GM18526 (cell line): ENCODE data around the gene DARS1.

Experiments used
- POLR2A ChIP-seq: IDR thresholded peaks from 3 replicates; pipeline ENCODE4 v1.6.1; 2011; ENCODE audit not compliant: insufficient read length; ENCODE audit errors: extremely low read depth

The DARS1 gene

DNA sequence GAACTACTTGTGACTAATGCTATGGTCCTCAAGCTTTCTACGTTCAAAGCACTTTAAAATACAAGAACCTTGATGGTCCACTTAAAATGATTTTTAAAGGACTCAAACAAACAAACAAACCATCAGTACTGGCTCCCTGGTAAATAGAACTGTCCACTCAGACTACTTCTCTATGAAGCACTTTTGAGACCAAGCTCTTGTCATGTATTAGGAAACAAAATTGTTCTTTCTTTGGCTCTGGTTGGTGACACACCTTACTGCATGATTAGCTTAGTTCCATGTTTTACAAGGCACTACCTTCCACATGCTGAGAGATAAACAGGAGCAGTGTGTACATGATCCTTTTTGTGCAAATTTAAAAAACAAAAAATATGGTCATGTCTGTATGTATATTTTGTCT is 19.7 kb downstream of the DARS1 start:
- no peak for TF ChIP-seq POLR2A

DNA sequence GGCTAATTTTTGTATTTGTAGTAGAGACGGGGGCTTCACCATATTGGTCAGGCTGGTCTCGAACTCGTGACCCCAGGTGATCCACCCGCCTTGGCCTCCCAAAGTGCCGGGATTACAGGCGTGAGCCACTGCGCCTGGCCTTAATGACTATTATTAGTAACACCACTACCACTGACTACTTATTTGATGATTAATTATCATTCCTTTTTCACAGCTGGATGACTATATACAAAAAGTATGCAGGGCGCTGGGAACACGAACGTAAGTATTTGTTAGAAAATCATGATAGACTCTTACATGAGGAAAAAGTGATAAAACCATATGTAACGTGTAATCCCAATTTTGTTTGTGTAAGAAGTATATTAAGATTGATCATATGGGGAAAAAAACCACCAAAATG is 21.6 kb downstream of the DARS1 start:
- no peak for TF ChIP-seq POLR2A

DNA sequence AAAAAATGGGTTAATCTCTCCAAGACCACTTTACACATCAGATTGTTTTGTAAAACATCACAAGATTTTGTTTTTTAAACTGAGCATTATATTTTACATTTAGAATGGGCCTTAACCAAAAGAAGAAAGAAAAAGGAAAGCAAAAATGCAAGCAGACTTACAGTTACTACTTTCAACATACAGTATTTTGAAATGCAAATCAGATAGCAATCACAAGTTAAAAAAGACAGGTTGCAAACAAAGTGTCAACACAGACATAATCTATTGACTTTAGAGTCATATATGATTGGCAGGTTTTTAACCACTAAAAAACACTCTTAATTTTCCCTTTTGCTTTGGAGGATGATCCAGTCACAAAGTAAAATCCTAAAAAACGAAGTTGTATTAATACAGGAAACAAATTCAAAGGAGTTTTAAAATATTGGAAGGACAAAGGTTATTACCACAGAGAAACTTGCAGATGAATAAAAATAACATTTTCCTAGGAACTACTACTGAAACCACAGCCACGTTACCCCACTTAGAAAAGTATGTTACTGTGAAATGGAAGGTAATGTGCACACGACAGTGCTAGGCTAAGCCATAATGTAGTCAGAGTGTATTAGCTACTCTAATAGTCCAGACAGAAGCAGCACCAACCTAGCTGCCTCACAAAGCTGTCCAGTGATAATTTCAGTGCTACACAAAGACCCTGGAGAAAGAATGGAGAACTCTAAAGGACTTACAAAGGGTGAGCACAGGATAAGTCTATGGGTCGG is 22.9 kb downstream of the DARS1 start:
- no peak for TF ChIP-seq POLR2A

DNA sequence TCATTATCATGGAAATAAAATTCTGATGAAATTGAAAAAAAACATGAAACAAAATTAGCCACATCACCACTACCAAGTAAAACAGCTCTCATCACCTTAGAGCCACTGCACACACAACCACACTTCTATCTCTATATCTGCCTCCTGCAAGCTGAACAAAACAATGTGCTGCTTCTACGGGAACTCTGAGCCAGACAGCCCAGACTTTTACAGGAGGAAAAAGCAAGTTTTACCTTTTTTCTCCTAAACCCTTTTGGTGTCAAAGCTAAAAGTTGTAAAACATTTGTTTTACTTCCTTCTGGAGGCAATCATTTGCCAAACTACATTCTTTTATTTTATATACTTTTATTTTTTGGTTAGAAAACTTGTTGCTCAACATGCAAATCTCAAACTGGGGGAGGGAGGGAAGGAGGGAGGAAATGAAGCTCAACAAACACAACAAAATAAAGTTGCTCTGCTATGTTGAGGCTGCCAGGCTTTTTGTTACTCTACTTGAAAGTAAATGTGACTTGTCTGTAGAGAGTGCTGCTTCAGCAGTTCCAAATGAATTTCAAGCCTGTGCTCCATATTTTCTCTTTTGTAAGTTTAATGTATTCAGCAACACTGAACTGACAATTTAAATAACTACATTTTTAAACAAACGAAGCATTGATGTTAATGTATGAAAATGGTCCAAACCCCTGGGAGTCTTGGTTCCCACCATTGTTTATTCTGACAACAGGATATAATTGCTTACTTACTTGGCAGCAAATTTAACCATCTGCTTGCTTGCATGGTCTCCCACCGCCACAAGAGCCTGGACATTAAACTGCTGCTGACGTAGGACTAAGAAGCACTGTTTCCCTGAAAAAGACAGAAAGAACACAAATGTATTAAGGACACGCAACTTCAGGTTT is 24.5 kb downstream of the DARS1 start:
- no peak for TF ChIP-seq POLR2A

DNA sequence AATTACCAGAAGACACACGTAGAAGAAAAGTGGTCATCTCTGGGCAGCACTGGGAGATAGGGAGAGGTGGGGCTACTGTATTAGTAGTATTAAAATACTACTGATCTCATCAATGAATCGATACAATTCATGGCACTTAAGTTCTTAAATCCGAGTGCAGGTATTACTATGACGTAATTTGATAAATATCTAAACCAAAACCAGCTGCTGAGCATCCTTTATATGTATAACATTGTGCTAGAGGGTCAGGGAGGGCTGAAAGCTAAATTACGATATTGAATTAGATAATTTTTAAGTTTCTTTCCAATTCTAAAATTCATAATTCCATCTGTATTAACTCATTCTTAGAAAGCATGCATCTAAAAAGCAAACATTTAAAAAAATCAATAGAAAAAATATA is 25.3 kb downstream of the DARS1 start:
- no peak for TF ChIP-seq POLR2A

DNA sequence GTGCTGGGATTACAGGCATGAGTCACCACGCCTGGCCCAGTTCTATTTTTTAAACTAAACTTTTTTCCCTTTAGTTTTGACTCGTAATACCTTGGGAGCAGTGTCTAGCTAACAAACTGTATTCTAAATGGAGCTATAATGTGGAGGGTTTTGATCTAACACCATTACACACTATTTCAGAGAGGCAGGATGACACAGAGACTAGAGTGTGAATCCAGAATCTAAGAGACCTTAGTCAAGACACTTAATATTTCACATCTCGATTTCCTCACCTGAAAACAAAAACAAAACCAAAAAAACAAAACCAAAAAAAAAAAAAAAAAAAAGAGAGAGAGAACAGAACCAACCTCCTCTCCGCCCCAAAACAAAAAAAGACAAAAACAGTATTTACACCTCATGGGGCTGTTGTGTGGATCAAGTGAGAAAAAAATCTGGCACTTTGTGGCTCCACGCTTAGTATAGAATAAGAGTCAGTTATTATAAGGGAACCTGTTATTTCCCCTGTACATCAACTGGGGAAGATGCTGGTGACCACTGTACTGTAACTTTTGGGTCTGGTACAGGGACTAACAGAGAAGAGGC is 31.3 kb downstream of the DARS1 start:
- TF ChIP-seq POLR2A = no peak

DNA sequence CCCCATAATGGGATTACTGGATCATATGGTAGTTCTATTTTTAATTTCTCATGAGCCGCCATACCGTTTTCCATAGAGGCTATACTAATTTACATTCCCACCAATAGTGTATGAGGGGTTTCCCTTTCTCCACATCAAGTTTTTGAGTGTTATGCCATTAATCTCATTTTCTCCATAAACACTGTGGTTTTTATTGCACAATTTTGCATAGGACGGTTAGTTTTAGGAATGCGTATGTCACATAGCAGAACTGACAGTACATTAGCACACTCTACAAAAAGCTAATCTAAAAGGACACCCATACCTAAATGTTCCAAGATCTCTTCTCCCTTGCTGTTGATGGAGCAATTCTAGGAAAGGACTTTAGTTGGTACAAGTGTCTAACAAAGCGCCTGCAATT is 32.5 kb downstream of the DARS1 start:
- TF ChIP-seq POLR2A = no peak

DNA sequence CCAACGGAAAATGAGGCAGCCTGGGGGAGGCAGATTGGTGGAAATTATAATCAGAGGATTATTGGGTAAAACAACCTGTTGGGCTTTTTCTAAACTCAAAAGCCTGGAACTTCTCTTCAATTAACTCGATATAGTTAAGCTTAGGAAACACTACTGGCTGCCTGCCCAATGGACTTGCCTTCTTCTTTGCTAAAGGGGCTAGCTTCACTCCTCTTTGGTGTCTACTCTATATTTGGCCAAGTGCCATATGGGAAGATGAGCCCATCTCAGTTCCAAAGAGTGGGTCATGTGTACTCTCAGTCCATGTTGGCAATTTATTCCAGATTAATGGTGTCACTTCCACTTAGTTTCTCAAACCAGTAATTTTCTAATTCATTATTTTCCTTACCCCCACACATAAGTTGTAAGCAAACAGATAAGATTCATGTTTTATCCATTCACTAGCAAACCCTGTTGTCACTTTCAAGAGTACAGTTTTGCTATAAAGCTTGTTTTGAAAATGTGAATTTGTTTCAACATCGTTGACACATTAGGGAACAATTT is 34.3 kb downstream of the DARS1 start:
- TF ChIP-seq POLR2A = no peak

DNA sequence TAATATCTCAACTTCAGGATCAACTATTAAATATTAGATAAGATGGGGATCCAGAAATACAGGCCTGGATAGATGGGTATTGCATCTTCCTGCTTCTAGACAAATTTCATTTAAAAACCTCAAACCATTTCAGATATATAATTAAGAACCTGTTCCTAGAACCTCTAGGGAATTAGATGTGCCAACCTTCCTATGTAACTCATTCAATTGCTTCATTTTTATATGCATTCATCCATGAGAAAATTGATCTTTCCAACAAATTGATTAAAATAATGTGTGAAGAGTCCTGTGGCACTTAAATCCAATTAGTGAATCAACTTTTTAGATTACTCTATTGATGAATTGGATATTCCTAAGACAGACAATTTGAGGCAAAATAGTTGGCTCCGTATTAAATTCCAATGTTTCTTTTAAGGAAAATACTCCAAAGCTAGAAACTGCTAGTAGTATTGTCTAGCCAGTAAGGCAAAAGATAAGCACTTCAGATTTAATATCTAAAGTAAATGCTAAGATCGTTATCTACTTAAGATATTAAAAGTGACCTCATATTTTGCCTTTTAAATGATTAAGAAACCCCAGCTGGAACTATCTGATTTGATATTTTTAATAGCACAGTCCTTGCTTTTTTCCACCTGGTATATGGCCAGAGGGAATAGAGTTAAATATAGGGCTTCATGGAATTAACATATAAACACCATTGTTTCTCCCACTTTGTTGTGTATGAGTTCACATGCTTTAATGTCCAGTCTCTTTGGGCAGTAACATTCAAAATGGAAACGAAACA is 35.8 kb downstream of the DARS1 start:
- no peak for TF ChIP-seq POLR2A

DNA sequence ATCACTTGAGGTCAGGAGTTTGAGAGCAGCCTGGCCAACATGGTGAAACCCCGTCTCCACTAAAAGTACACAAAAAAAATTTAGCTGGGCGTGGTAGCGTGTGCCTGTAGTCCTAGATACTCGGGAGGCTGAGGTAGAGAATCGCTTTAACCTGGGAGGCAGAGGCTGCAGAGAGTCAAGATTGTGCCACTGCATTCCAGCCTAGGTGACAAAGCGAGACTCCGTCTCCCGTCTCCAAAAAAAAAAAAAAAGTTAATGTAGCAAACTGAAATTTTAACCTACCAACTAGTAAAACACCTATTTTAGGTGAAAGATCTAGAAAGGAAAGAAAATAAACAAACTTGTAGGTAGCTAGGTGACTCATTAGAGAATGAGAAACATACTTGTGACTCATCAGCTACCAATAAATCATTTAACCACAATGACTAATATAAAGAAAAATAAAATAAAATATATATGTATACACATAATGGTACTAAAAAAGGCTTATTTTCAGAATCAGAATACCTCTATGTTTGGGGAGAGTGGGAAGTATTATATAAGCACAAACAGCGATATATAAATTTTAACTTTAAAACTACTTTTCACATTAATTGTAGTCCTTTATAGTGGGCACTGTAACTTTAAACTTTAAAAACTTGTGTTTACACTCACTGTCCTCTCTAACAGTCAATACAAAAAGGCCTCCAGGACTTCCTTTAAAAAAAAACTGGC is 36.6 kb downstream of the DARS1 start:
- TF ChIP-seq POLR2A = no peak

DNA sequence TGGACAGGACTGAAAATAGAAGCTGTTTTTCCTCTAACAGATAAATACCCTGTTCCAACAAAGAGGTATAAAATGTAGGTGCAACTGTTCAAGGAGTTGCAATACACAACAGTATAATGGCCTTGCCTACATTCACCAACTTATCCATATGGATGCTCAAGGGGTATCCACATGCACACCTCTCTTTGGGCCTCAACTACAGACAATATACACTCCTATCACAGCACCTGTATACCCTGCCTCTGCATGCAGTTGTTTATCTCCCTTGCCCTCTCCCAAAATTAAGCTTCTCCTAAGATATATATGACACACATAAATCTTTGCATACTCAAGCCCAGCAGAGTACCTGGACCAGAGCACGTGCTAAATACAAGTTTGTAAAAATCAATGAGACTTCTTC is 37.3 kb downstream of the DARS1 start:
- no peak for TF ChIP-seq POLR2A

DNA sequence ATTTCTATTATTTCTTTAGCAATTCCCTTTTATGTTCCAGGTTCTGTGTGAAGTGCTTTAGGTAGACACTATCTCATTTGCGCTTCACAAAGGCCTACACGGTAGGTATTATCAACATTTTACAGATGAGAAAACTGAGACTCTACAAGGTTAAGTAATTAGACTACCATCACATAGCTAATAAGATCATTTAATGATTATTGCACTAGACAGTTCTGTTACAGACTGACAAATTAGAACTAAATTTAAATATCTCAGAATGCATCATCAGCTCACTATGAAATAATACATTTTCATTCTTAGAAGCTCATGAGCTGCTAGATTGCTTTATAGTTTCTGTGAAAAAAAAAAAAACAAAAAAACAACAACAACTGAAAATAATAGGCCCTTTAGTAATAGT is 37.9 kb downstream of the DARS1 start:
- no peak for TF ChIP-seq POLR2A

DNA sequence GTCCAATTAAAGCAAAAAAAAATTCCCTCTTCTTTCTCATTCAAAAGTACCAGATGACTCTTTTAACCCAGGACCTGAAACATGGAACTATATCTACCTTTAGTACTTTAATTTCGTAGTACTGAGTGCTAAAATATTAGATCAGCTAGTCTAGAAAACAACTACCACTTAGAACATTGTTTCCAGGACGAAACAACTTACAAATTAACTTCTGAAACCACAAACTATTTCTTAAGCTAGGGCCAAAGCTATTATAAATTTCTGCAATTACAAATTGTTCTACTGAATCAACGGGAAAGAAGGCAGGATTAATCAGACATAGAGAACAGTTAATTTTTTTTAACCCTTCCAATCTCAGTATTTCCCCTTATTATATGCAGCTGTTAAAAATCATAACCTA is 39.9 kb downstream of the DARS1 start:
- no peak for TF ChIP-seq POLR2A

DNA sequence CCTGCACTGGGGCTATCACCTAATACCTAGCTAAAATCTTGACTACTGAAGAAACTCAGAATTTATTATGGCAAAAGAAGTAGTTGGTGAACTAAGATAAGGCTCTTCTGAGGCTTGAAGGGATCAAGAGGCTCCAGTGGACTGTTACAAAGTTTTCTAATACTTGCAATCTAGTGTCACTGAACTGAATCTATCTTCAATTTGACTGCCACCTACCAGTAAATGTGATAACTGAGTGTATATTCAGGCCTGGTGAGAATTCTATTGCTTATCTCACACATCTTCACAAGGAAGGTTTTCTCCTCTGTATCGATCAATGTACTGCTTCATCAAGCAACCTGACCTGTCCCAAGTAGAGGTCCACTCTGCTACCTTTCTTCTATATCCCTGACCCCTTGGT is 40.8 kb downstream of the DARS1 start:
- no peak for TF ChIP-seq POLR2A
